K562 (cell line): ENCODE measurements around the gene CAPZB. TPM values are rescaled to one million over a fixed set of nuclear protein-coding genes. Genes with fewer than 3 reads are reported as not detected.

Source experiments
- ATAC-seq: fragments of 200-7000 bp; cut with Tn5 transposase; 3 replicates; pipeline ENCODE4 v1.9.1; 2020; ENCODE audit warnings: moderate library complexity
- BruUV-seq: library from RNA; stranded (reverse); fragments of 400-500 nt; replicated peaks from 2 replicates; lab custom pipeline; 2021; lab: Mats Ljungman, UMichigan
- CTCF ChIA-PET: fragments of 300-600 bp; formaldehyde crosslinking; extraction: SDS; loops from one replicate; lab custom pipeline; 2021; ENCODE audit warnings: low intra/inter-chr PET ratio; lab: Yijun Ruan, JAX
- POLR2A ChIA-PET: fragments of 300-600, 350-650 bp; sonication (Branson Sonifier 250); formaldehyde crosslinking; extraction: SDS; loops from one replicate; lab custom pipeline; 2021; ENCODE audit warnings: antibody characterized with exemption, inconsistent platforms; lab: Yijun Ruan, JAX
- DNase-seq, 4 experiments: peaks; one replicate each; pipeline versions ENCODE4 v3.0.0 to v3.0.0-alpha.2; 2011 to 2018; ENCODE audit warnings: low spot score in 3 of 4, mixed read lengths in 3 of 4; ENCODE audit errors: extremely low read depth in 1 of 4
- FAIRE-seq: peaks from 2 replicates; lab custom pipeline; 2011; peaks lifted over from hg19 to GRCh38; lab: Jason Lieb, UNC
- H2AFZ ChIP-seq: 2 replicates; pipeline ENCODE4 v1.6.0; 2011; ENCODE audit warnings: low read depth, low read length, control low read depth, inconsistent platforms
- H3K27ac ChIP-seq: fragments of 200-600 bp; 3 replicates; pipeline ENCODE4 v1.8.0; 2011; ENCODE audit warnings: low read depth, mild to moderate bottlenecking, control low read depth, inconsistent platforms, low read length, moderate library complexity, mixed read lengths; ENCODE audit errors: extremely low read depth
- H3K27me3 ChIP-seq, 2 experiments: fragments of 300-600 bp in 1 of 2; 2 replicates in 1 of 2; 3 replicates in 1 of 2; pipeline versions ENCODE4 v1.6.0 to v1.8.0; 2011; ENCODE audit warnings: inconsistent platforms in 2 of 2, low read length in 2 of 2, mild to moderate bottlenecking in 1 of 2, mixed read lengths in 1 of 2, moderate library complexity in 1 of 2; ENCODE audit not compliant: control insufficient read depth in 2 of 2, insufficient read depth in 2 of 2
- H3K36me3 ChIP-seq: fragments of 300-600 bp; 3 replicates; pipeline ENCODE4 v1.8.0; 2011; ENCODE audit warnings: mild to moderate bottlenecking, low read length, inconsistent platforms; ENCODE audit not compliant: control insufficient read depth, insufficient read depth
- H3K4me1 ChIP-seq, 2 experiments: fragments of 200-600 bp in 1 of 2; replicated peaks in 1 of 2; 2 replicates in 1 of 2; 3 replicates in 1 of 2; pipeline versions ENCODE4 v1.5.1 to v1.8.0; 2011; ENCODE audit warnings: inconsistent platforms in 2 of 2, low read length in 2 of 2, mild to moderate bottlenecking in 1 of 2, mixed read lengths in 1 of 2, moderate library complexity in 1 of 2; ENCODE audit not compliant: control insufficient read depth in 2 of 2, insufficient read depth in 2 of 2
- H3K4me2 ChIP-seq: 2 replicates; pipeline ENCODE4 v1.6.1; 2011; ENCODE audit warnings: low read length, control low read depth, inconsistent platforms, mixed read lengths; ENCODE audit not compliant: insufficient read depth
- H3K4me3 ChIP-seq: fragments of 200-600 bp; sonication (generic), shearing (Covaris generic); 2 replicates; pipeline ENCODE4 v1.5.1; 2016; ENCODE audit warnings: control low read depth, inconsistent platforms
- H3K79me2 ChIP-seq: fragments of 200-600 bp; 3 replicates; pipeline ENCODE4 v1.8.0; 2011; ENCODE audit warnings: low read length, inconsistent platforms; ENCODE audit not compliant: control insufficient read depth, insufficient read depth
- H3K9ac ChIP-seq, 2 experiments: 2 replicates each; pipeline versions ENCODE4 v1.6.0 to v1.6.1; 2011; ENCODE audit warnings: low read depth in 2 of 2, low read length in 2 of 2, control low read depth in 1 of 2, inconsistent platforms in 1 of 2, mild to moderate bottlenecking in 1 of 2, mixed read lengths in 1 of 2; ENCODE audit not compliant: insufficient read depth in 1 of 2
- H3K9me1 ChIP-seq: one replicate; pipeline ENCODE4 v1.6.0; 2011; ENCODE audit warnings: inconsistent platforms, mild to moderate bottlenecking, low read length, moderate library complexity; ENCODE audit not compliant: control insufficient read depth, insufficient read depth
- H3K9me3 ChIP-seq: replicated peaks from 2 replicates; pipeline ENCODE4 v1.5.1; 2011; ENCODE audit warnings: low read depth, low read length, inconsistent platforms; ENCODE audit not compliant: control insufficient read depth, insufficient read depth
- H4K20me1 ChIP-seq: replicated peaks from 2 replicates; pipeline ENCODE4 v1.6.1; 2011; ENCODE audit warnings: low read length, inconsistent platforms, mixed read lengths; ENCODE audit not compliant: control insufficient read depth, insufficient read depth
- BCOR ChIP-seq: fragments of 450-650 bp; IDR thresholded peaks from 2 replicates; pipeline ENCODE4 v1.6.1; 2016
- CLOCK ChIP-seq: fragments of 250-450 bp; sonication (Bioruptor Pico); IDR thresholded peaks from 2 replicates; pipeline ENCODE4 v1.4.0; 2020; ENCODE audit warnings: mild to moderate bottlenecking, moderate library complexity, borderline replicate concordance
- HDAC8 ChIP-seq: fragments of 450-650 bp; IDR thresholded peaks from 2 replicates; pipeline ENCODE4 v1.6.1; 2016; ENCODE audit warnings: mild to moderate bottlenecking, missing genetic modification characterization, moderate library complexity, missing compliant biosample characterization
- IRF1 ChIP-seq: sonication (generic); formaldehyde crosslinking; IDR thresholded peaks from 2 replicates; pipeline ENCODE4 v1.8.0; 2022; ENCODE audit warnings: missing genetic modification reagents, mild to moderate bottlenecking, borderline replicate concordance
- KDM1A ChIP-seq, 2 experiments: fragments of 450-650 bp; IDR thresholded peaks; 2 replicates each; pipeline ENCODE4 v1.6.1; 2016; ENCODE audit warnings: mild to moderate bottlenecking in 2 of 2
- OTX1 ChIP-seq: fragments of 450-650 bp; formaldehyde crosslinking; IDR thresholded peaks from 2 replicates; pipeline ENCODE4 v1.4.0; 2022; ENCODE audit warnings: mild to moderate bottlenecking
- RBM25 ChIP-seq: fragments of 200-400 bp; formaldehyde crosslinking; IDR thresholded peaks from 2 replicates; pipeline ENCODE4 v1.6.1; 2018; ENCODE audit warnings: low read length, low read depth, moderate library complexity; ENCODE audit not compliant: severe bottlenecking
- ZFP36 ChIP-seq: fragments of 150-350 bp; IDR thresholded peaks from 2 replicates; pipeline ENCODE4 v1.6.1; 2018; ENCODE audit warnings: low read length, low read depth; ENCODE audit not compliant: partially characterized antibody
- WGBS: fragments of 100-300 bp; shearing (Covaris generic); methylation state at CpG from one replicate; pipeline ENCODE4 v1.1.6; 2016; ENCODE audit warnings: low coverage, mixed read lengths; ENCODE audit not compliant: insufficient coverage; ENCODE audit errors: missing lambda C conversion rate; 5-methylcytosine and 5-hydroxymethylcytosine counted together
- in situ Hi-C: fragments of 300-500 bp; cut with MboI; formaldehyde crosslinking; loops from 4 replicates; pipeline ENCODE4 v1.15.0; 2018; ENCODE audit warnings: inconsistent platforms, mixed read lengths
- intact Hi-C: fragments of 100-400 bp; cut with micrococcal nuclease; formaldehyde crosslinking; loops from 2 replicates; pipeline ENCODE4 v1.14.2; 2022
- polyA plus RNA-seq, 8 experiments: library from polyadenylated mRNA; depleted of rRNA in 4 of 8; stranded (reverse) in 5 of 8; unstranded in 3 of 8; fragments of >200 nt; fragmentation: Nextera tagmentation in 2 of 8; fragmentation: Illumina TruSeq in 1 of 8; extraction: Ambion mirVana in 2 of 8; extraction: Trizol in 1 of 8; gene quantifications; 2 replicates each; pipeline versions ENCODE4 v1.2.1 to v1.2.3, GENCODE V29; 2011 to 2014; ENCODE audit warnings: inconsistent platforms in 1 of 8, missing spikeins in 1 of 8
- total RNA-seq, 7 experiments: library from RNA; depleted of rRNA in 6 of 7; stranded (reverse); fragments of >200 nt in 6 of 7; fragmentation: Illumina TruSeq in 2 of 7; extraction: Trizol in 2 of 7; gene quantifications; 2 replicates each; pipeline versions ENCODE4 v1.2.1 to v1.2.3, GENCODE V29; 2011 to 2021; ENCODE audit warnings: low replicate concordance in 1 of 7

Gene CAPZB
- total and polyA plus RNA-seq, 9 of the 15 experiments (the other 6 are each of a cell fraction or from before 2014, with no cell fraction given), result 57.6 to 297 (median 125) TPM

GRCh38 chr1:19329611-19330010 lies 155.7 kb downstream of the CAPZB start:
- Histone ChIP-seq H3K9me3 (no peaks in the 10 kb centered on the region), H3K4me2 (no peak overlapping the region), H3K9me1 (peaks cover 17% of the 10 kb centered on the region), H3K9ac (no peak overlapping the region; a peak in 1 of 4 replicates), H3K4me1 (peaks cover 16 to 38% of the 10 kb centered on the region in 2 experiments), H2AFZ (no peak overlapping the region), H3K27me3 (no peaks in the 10 kb centered on the region), H3K27ac (no peak overlapping the region), H3K36me3 (peaks cover 43% of the 10 kb centered on the region; the same call in 2 of the 3 replicates), H4K20me1 (peaks cover 29% of the 10 kb centered on the region), H3K79me2 (no peaks in the 10 kb centered on the region), H3K4me3 (no peak overlapping the region)
- FAIRE-seq (no peak), ATAC-seq (no peak), DNase-seq (no peak)
- intact Hi-C loops, result no loop called here
- 87% methylated on average over 5 of the region's 5 CpGs for WGBS
- CTCF ChIA-PET, result no interaction called here
- POLR2A ChIA-PET, result interaction anchor here (0.8 to 4.7 kb wide), 3 partner anchors 17 to 467 kb away, joined by 3 to 21 read pairs (median 3); partner anchors contain the start of genes AKR7A2 and SLC66A1
- TF ChIP-seq IRF1 (CRISPR knock-in tag), result no peak
- TF ChIP-seq CLOCK (CRISPR knock-in tag), result no peak
- TF ChIP-seq ZFP36, result peak; percentile 89
- 0 out of 2 replicates have a peak, but pooled peaks have one; percentile 28 for TF ChIP-seq OTX1
- peak; percentile 50; the same call in 1 of the 2 replicates for TF ChIP-seq BCOR
- TF ChIP-seq HDAC8, result no peak
- 0 out of 4 replicates have a peak, but pooled peaks of 1 of the 2 experiments have one; percentile 23 for TF ChIP-seq KDM1A (IDR thresholded peaks at IDR 0.05)
- peak; percentile 21 for TF ChIP-seq RBM25
- in situ Hi-C loops, result no loop called here
- no TSS peak for BruUV-seq
